Body of pancreas (tissue), 4 donors: ENCODE results near the gene HNRNPA3.
"Not testable (repeated sequence)": the region's sequence is repeated elsewhere in the genome, so short reads cannot be mapped to it uniquely, and the experiment has no call there.

ENCODE experiments used
- CTCF ChIP-seq, 7 experiments: fragments of 450-650 bp in 4 of 7; fragments of 200-600 bp in 3 of 7; sonication (generic) in 3 of 7; IDR thresholded peaks; one replicate each; pipeline ENCODE4 v1.5.1; 2016 to 2019; ENCODE audit warnings: antibody characterized with exemption in 7 of 7
- POLR2A ChIP-seq, 3 donors: fragments of 450-650 bp; IDR thresholded peaks; one replicate each; pipeline ENCODE4 v1.6.1; 2016; ENCODE audit warnings: antibody characterized with exemption in 3 of 3, mild to moderate bottlenecking in 2 of 3

- TF ChIP-seq CTCF, POLR2A (IDR thresholded peaks at IDR 0.05): not testable (repeated sequence)
These were observed 7.2 kb downstream of the HNRNPA3 start for GRCh38 chr2:177219787-177220186.
